Ishikawa (cell line): ENCODE data around the gene APOA1.

Source experiments
- CEBPB ChIP-seq: IDR thresholded peaks from 2 replicates; pipeline ENCODE4 v1.6.1; 2012
- CREB1 ChIP-seq: IDR thresholded peaks from 2 replicates; pipeline ENCODE4 v1.6.1; 2012; ENCODE audit warnings: low read depth
- EGR1 ChIP-seq: IDR thresholded peaks from 2 replicates; pipeline ENCODE4 v1.6.1; 2012
- EP300 ChIP-seq: IDR thresholded peaks from 2 replicates; pipeline ENCODE4 v1.6.1; 2012; ENCODE audit warnings: borderline replicate concordance
- FOXM1 ChIP-seq: IDR thresholded peaks from 2 replicates; pipeline ENCODE4 v1.6.1; 2012; ENCODE audit warnings: low read depth, borderline replicate concordance
- NFIC ChIP-seq: IDR thresholded peaks from 2 replicates; pipeline ENCODE4 v1.6.1; 2012
- RAD21 ChIP-seq: IDR thresholded peaks from 2 replicates; pipeline ENCODE4 v1.6.1; 2012; ENCODE audit warnings: low read depth
- TAF1 ChIP-seq: IDR thresholded peaks from 2 replicates; pipeline ENCODE4 v1.6.1; 2012; ENCODE audit warnings: low read depth, mild to moderate bottlenecking
- TCF12 ChIP-seq: IDR thresholded peaks from 2 replicates; pipeline ENCODE4 v1.6.1; 2012; ENCODE audit warnings: low read depth
- TEAD4 ChIP-seq: IDR thresholded peaks from 2 replicates; pipeline ENCODE4 v1.6.1; 2012
- YY1 ChIP-seq: IDR thresholded peaks from 2 replicates; pipeline ENCODE4 v1.6.1; 2012; ENCODE audit warnings: low read depth
- ZBTB7A ChIP-seq: IDR thresholded peaks from 2 replicates; pipeline ENCODE4 v1.6.1; 2012; ENCODE audit warnings: low read depth
- TF ChIP-seq, protein P1 (sequence below): IDR thresholded peaks from 2 replicates; pipeline ENCODE4 v1.6.1; 2012; ENCODE audit warnings: low read depth, mild to moderate bottlenecking
- TF ChIP-seq, protein P2 (sequence below): IDR thresholded peaks from 2 replicates; pipeline ENCODE4 v1.6.1; 2012
- TF ChIP-seq, protein P3 (sequence below): IDR thresholded peaks from 2 replicates; pipeline ENCODE4 v1.6.1; 2012

The APOA1 gene

DNA sequence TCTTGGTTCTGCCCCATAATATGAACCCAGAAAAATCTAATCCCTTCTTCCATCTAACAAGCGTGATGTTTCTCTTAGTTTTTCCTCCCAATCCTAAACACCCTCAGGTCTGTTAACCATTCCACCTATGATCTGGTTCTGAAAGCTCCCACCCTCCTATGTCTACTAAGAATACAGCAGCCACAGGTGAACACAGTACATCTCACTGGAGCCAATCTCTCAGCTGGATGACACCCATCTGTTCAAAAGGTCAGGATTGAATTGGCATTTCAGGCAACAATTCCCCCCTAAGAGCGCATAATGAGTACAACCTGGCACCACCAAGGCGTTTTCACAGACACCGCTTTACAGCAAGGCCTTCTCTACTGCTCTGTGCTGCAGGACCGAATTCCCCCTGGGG is 19.0 kb upstream of the APOA1 start:
- TF ChIP-seq TEAD4, result no peak
- no peak for TF ChIP-seq YY1
- TF ChIP-seq EP300, result no peak
- TF ChIP-seq RAD21, result no peak
- TF ChIP-seq TAF1, result no peak
- TF ChIP-seq ZBTB7A, result no peak
- TF ChIP-seq TCF12, result no peak
- TF ChIP-seq, protein P1, sequence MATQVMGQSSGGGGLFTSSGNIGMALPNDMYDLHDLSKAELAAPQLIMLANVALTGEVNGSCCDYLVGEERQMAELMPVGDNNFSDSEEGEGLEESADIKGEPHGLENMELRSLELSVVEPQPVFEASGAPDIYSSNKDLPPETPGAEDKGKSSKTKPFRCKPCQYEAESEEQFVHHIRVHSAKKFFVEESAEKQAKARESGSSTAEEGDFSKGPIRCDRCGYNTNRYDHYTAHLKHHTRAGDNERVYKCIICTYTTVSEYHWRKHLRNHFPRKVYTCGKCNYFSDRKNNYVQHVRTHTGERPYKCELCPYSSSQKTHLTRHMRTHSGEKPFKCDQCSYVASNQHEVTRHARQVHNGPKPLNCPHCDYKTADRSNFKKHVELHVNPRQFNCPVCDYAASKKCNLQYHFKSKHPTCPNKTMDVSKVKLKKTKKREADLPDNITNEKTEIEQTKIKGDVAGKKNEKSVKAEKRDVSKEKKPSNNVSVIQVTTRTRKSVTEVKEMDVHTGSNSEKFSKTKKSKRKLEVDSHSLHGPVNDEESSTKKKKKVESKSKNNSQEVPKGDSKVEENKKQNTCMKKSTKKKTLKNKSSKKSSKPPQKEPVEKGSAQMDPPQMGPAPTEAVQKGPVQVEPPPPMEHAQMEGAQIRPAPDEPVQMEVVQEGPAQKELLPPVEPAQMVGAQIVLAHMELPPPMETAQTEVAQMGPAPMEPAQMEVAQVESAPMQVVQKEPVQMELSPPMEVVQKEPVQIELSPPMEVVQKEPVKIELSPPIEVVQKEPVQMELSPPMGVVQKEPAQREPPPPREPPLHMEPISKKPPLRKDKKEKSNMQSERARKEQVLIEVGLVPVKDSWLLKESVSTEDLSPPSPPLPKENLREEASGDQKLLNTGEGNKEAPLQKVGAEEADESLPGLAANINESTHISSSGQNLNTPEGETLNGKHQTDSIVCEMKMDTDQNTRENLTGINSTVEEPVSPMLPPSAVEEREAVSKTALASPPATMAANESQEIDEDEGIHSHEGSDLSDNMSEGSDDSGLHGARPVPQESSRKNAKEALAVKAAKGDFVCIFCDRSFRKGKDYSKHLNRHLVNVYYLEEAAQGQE, result no peak
- no peak for TF ChIP-seq CREB1

DNA sequence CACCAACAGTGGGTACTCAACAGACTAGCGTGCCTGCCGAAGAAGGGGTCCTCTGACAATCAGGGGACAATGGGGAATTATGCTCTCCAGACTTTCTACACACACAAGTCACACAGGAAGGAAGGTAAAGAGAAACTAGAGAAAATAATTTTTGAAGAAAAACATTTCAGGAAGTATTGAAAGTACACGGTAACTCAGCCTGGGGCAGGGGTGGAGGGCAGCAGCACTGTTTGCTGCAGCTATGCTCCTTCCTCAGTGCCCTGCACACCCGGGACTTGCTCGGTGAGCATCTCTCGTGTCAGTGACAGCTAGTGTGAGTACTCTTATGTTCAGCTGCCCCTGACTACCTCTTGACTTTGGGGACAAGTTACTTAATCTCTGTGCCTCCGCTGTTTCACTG is 18.0 kb upstream of the APOA1 start:
- no peak for TF ChIP-seq NFIC
- no peak for TF ChIP-seq TEAD4
- TF ChIP-seq CEBPB, result no peak
- TF ChIP-seq, protein P1, result no peak
- TF ChIP-seq ZBTB7A, result no peak
- TF ChIP-seq TCF12, result no peak
- no peak for TF ChIP-seq TAF1
- TF ChIP-seq EP300, result no peak
- TF ChIP-seq, protein P2, sequence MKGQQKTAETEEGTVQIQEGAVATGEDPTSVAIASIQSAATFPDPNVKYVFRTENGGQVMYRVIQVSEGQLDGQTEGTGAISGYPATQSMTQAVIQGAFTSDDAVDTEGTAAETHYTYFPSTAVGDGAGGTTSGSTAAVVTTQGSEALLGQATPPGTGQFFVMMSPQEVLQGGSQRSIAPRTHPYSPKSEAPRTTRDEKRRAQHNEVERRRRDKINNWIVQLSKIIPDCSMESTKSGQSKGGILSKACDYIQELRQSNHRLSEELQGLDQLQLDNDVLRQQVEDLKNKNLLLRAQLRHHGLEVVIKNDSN, result no peak
- no peak for TF ChIP-seq EGR1

DNA sequence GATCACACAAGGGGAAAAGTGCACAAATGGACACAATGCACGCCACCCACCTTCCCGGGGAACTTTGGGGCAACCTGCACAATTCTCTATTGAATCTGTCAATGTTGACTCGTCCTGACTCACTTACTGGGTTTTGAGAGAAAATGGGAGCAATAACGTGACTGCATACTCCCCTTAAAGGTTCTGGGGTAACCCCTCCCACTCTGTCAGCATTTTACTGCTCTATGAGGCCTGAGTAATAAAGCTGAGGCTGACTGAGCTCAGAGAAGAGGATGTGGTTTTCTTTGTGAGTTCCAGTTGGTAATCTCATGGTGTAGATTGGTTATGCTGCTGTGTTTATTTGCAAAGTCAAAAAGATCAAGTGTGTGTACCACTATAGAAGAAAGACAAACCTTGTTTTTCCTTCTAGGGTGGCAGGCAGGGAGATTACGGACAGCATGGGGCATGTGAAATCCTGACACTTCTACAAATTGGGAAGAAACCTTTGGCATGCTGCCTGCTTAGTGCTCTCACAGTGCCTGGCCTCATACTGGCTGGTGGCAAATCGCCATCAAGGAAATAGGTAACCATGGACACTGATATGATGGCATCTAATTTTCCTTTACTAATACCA is 16.1 kb upstream of the APOA1 start:
- TF ChIP-seq EGR1 (no peak), RAD21 (no peak), TCF12 (no peak), YY1 (no peak), EP300 (no peak), ZBTB7A (no peak), TEAD4 (no peak)
- TF ChIP-seq, protein P1, result no peak

DNA sequence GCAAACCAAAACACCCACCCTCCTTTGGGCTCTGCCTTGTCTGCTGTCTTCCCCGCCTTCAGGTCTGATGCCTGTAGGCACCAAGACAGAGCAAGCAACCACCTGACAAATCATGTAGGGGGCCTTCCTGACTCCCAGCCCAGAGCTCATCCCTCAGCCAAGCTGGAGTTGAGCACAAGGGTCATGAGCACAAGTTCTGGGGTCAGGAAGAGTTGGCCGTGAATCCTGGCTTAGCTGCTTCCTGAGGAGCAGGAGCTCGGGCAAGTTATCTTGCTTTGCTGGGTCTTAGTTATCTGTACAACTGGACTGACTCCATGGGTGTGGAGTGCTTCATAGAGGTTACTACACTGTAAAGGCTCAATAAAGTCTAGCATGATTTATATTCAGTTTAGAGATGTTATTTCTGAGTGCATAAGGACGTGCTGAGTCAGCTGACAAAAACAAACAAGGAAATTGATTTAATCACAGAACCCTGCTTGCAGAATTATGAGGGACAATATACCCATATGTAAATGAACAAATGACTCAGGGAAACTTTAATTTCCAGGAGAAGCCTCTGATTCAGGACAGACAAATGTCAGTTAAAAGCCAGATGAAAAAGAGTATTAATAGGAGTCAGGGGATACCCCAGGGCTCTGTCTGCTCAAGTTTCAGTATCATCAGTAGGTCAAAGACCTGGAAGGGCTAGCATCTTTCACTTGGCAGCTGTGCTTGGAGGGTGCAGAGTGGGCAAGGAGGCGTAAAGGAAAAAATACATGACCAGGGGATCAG is 15.0 kb upstream of the APOA1 start:
- TF ChIP-seq, protein P2, result no peak

DNA sequence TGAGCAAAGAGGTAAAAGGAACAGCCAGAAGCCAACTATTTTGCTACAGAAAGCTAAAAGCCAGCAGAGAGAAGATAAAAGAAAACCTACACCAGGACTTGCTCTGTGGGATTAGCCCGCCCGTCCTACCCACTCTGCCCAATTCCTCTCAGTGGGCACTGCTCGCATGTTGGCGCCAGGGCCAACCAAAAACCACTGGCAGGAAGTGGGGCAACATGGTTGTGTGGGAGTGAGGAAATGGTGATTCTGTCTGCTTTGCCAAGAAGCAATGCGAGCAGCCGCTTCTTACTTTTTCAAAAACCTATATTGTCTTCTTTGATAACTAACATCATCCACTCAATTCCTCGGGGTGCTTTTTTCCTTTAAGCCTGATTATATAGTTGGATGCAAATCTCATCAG is 14.2 kb upstream of the APOA1 start:
- TF ChIP-seq CREB1 (no peak), CEBPB (no peak), TCF12 (no peak), YY1 (no peak), FOXM1 (no peak), ZBTB7A (no peak), EP300 (no peak), NFIC (no peak), TEAD4 (no peak), RAD21 (no peak), TAF1 (no peak), EGR1 (no peak)
- TF ChIP-seq, protein P1, result no peak
- TF ChIP-seq, protein P2, result no peak
- TF ChIP-seq, protein P3, sequence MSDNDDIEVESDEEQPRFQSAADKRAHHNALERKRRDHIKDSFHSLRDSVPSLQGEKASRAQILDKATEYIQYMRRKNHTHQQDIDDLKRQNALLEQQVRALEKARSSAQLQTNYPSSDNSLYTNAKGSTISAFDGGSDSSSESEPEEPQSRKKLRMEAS, result no peak
